Mesothelial cell of epicardium (in vitro differentiated cells): ENCODE results near the gene CDV3. TPM values are rescaled to one million over a fixed set of nuclear protein-coding genes. Genes with fewer than 3 reads are reported as not detected.
"Not testable (repeated sequence)": the region's sequence is repeated elsewhere in the genome, so short reads cannot be mapped to it uniquely, and the experiment has no call there.

Source experiments
- DNase-seq, 2 experiments: peaks; one replicate each; pipeline ENCODE4 v3.0.0; 2021; ENCODE audit warnings: low spot score in 2 of 2; ENCODE audit not compliant: unreplicated experiment in 2 of 2
- H3K27ac Mint-ChIP-seq: 2 replicates; pipeline ENCODE4 v1.8.0; 2021; ENCODE audit warnings: mixed read lengths
- H3K27me3 Mint-ChIP-seq: 2 replicates; pipeline ENCODE4 v1.8.0; 2021; ENCODE audit warnings: low read depth, mixed read lengths
- H3K36me3 Mint-ChIP-seq: 2 replicates; pipeline ENCODE4 v1.8.0; 2021; ENCODE audit warnings: mixed read lengths
- H3K4me1 Mint-ChIP-seq: 2 replicates; pipeline ENCODE4 v1.8.0; 2021; ENCODE audit warnings: mixed read lengths
- H3K4me3 Mint-ChIP-seq: 2 replicates; pipeline ENCODE4 v1.8.0; 2021; ENCODE audit warnings: mild to moderate bottlenecking, moderate library complexity, mixed read lengths
- H3K9me3 Mint-ChIP-seq: 2 replicates; pipeline ENCODE4 v1.8.0; 2021; ENCODE audit warnings: mixed read lengths
- CTCF ChIP-seq: fragments of 200-600 bp; sonication (generic); IDR thresholded peaks from one replicate; pipeline ENCODE4 v1.5.0; 2021; ENCODE audit warnings: antibody characterized with exemption; ENCODE audit not compliant: unreplicated experiment
- total RNA-seq: library from RNA; stranded (reverse); gene quantifications from 3 replicates; pipeline ENCODE4 v1.2.1, GENCODE V29; 2021

The CDV3 gene
- total RNA-seq, 1 donor from 2014 or later = 127 TPM

GRCh38 chr3:133542871-133543270, 30.6 kb upstream of the CDV3 start:
- H3K9me3 Mint-ChIP-seq = peaks cover 4% of the 10 kb centered on the region

DNA sequence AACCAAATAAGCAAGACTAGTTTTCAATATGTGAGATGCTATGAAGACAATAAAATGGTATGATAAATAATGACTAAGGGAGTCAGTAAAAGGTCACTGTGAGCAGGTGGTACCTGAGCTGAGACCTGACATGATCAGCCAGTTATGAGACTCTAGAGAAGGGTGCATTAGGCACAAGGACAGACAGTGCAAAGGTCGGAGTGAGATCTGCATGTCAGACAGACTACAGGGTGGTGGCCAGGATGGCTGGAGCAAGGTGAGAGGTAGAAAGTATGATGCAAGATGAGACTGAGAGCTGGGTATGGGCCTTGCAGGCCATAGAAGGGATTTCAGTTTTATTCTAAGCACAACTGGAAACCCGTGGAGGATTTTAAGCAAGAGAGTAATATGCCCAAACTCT, 28.5 kb upstream of the CDV3 start:
- DNase-seq, H3K36me3 Mint-ChIP-seq, H3K4me3 Mint-ChIP-seq, H3K27me3 Mint-ChIP-seq, H3K9me3 Mint-ChIP-seq, H3K27ac Mint-ChIP-seq: not testable (repeated sequence)
- peaks cover 25% of the 10 kb centered on the region for H3K4me1 Mint-ChIP-seq

More at GRCh38 chr3:133542871-133543270, 30.6 kb upstream of the CDV3 start:
- Mint-ChIP-seq H3K27me3 (no peaks in the 10 kb centered on the region), H3K27ac (no peak overlapping the region), H3K4me1 (peaks cover 14% of the 10 kb centered on the region), H3K36me3 (no peaks in the 10 kb centered on the region), H3K4me3 (no peak overlapping the region)
- DNase-seq = no peak
- no peak for TF ChIP-seq CTCF

DNA sequence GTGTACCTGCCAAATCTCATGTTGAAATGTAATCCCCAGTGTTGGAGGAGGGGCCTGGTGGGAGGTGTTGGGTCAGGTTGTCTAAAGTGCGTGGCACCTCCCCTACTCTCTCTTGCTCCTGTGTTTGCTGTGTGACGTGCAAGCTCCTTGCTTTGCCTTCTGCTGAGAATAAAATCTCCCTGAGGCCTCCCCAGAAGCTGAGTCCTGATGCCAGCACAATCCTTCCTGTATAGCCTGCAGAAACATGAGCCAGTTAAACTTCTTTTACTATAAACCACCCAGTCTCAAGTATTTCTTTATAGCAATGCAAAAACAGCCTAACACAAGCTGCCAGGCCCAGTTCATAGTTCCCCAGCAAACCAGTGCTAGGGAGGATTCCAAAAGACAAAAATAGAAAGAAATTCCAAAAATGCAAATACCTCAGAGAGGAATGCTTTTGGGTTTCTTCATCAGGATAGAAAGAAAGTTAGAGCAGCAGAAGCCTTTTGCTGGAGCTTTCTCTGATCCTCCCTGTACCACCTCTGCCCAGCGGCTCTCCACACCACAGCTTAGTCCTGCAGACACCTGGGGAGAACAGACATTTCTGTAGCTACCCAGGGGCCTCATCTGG, 25.9 kb upstream of the CDV3 start:
- no peak for TF ChIP-seq CTCF
- Mint-ChIP-seq H3K9me3 (no peaks in the 10 kb centered on the region), H3K27me3 (no peaks in the 10 kb centered on the region), H3K4me3 (no peak overlapping the region), H3K27ac (peak overlapping the region; percentile 94), H3K36me3 (no peaks in the 10 kb centered on the region), H3K4me1 (peaks cover 25% of the 10 kb centered on the region)
- DNase-seq = no peak

- H3K27ac Mint-ChIP-seq = peak overlapping the region; percentile 94
- no peak for DNase-seq
- TF ChIP-seq CTCF = no peak
- H3K4me3 Mint-ChIP-seq = no peak overlapping the region
- no peaks in the 10 kb centered on the region for H3K9me3 Mint-ChIP-seq
- peaks cover 25% of the 10 kb centered on the region for H3K4me1 Mint-ChIP-seq
- H3K27me3 Mint-ChIP-seq = no peaks in the 10 kb centered on the region
- no peaks in the 10 kb centered on the region for H3K36me3 Mint-ChIP-seq
These were observed 25.4 kb upstream of the CDV3 start for GRCh38 chr3:133548090-133548489.

GRCh38 chr3:133549565-133549964, 23.9 kb upstream of the CDV3 start:
- Mint-ChIP-seq H3K4me1 (peaks cover 25% of the 10 kb centered on the region), H3K9me3 (no peaks in the 10 kb centered on the region), H3K4me3 (no peak overlapping the region), H3K36me3 (no peaks in the 10 kb centered on the region), H3K27me3 (no peaks in the 10 kb centered on the region), H3K27ac (no peak overlapping the region)
- TF ChIP-seq CTCF = no peak
- no peak for DNase-seq

- not testable (repeated sequence) for H3K9me3 Mint-ChIP-seq, H3K27me3 Mint-ChIP-seq, H3K27ac Mint-ChIP-seq, DNase-seq, H3K36me3 Mint-ChIP-seq, H3K4me3 Mint-ChIP-seq
- H3K4me1 Mint-ChIP-seq = peaks cover 24% of the 10 kb centered on the region
These were observed 21.9 kb upstream of the CDV3 start for GRCh38 chr3:133551589-133551988.

GRCh38 chr3:133561679-133562078, 11.8 kb upstream of the CDV3 start:
- no peak overlapping the region for H3K4me3 Mint-ChIP-seq
- no peak overlapping the region for H3K27ac Mint-ChIP-seq
- peaks cover 6% of the 10 kb centered on the region for H3K9me3 Mint-ChIP-seq
- peaks cover 2% of the 10 kb centered on the region for H3K36me3 Mint-ChIP-seq
- no peak for DNase-seq
- TF ChIP-seq CTCF = no peak
- H3K27me3 Mint-ChIP-seq = no peaks in the 10 kb centered on the region
- peaks cover 17% of the 10 kb centered on the region for H3K4me1 Mint-ChIP-seq
